ENCODE data around the gene PRDM8. TPM values are rescaled to one million over a fixed set of nuclear protein-coding genes. Genes with fewer than 3 reads are reported as not detected.
A peak's percentile ranks its signal among the peaks of the same experiment; 100 is the strongest.

Gene PRDM8
- total RNA-seq, 1 experiment from 2014 or later: not detected

DNA sequence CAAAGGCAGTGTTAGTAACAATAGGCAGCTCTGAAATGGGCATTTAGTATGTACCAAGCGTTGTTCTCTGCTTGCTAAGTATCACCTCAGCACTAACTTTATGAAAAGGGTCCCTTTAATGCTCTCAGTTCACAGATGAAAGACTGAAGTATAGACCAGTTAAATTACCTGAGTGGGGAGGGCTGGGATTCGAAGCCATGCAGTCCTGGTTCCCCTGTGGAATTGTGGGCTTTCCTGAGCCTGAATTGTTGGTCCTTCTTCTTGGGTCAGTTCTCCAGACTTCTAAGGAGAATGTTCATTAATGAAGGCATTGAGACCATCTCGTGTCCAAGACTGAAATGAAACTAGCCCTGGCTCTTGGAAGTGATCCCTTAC, 7.7 kb upstream of the PRDM8 start:
- ATAC-seq (no peak), DNase-seq (ENCODE audit: low spot score) (no peak)
- ChIA-PET CTCF (interaction anchor here (4.0 kb wide), 1 partner anchor 13 kb away, joined by 28 read pairs; no protein-coding TSS in a partner anchor), POLR2A (no interaction called here)
- Mint-ChIP-seq H3K27me3 (ENCODE audit: low read depth) (peaks cover 100% of the 10 kb centered on the region), H3K36me3 (peaks cover 2% of the 10 kb centered on the region; the same call in 1 of the 2 replicates), H3K4me3 (peak overlapping the region; percentile 59), H3K27ac (no peak overlapping the region), H3K4me1 (peaks cover 37% of the 10 kb centered on the region), H3K9me3 (no peaks in the 10 kb centered on the region)
- TF ChIP-seq, protein P1, sequence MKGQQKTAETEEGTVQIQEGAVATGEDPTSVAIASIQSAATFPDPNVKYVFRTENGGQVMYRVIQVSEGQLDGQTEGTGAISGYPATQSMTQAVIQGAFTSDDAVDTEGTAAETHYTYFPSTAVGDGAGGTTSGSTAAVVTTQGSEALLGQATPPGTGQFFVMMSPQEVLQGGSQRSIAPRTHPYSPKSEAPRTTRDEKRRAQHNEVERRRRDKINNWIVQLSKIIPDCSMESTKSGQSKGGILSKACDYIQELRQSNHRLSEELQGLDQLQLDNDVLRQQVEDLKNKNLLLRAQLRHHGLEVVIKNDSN (CRISPR knock-in tag; IDR thresholded peaks at IDR 0.05): no peak

DNA sequence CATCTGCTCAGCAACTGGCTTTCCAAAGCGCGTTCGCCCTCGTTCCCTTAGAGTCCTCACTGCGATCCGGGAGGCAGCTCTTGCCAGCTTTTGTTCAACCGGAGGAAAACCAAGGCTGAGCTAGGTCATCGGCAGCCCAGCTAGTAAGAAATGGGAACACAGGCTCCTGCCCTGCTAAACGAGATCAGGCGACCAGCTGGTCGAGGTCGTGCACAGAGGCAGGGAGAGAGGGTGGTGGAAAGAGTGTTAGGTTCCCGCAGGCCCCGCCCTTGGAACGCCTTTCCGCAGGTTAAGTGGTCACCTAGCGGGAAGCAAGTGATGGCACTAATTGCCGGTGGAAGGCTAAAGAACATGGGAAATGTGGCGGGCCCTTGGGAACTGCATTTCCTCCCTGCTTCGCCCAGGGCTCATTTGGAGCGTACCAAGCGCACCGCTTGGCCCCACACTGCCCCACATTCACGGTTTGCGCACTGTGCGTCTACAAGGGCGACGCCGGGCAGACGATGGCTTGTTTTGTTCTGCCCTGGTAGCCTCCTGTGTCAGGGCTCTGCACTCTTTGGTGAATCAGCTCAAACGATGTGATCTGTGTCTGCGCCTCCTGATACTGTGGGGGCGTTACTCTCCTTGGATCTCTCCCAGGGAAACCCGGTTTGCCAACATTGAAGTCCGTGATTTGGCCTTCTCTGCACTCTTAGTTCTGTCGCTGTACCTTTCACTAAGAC, 7.2 kb upstream of the PRDM8 start:
- peaks cover 35% of the 10 kb centered on the region for H3K4me1 Mint-ChIP-seq
- ChIA-PET CTCF (interaction anchor here (1.1 to 4.0 kb wide), 2 partner anchors 12 to 117 kb away, joined by 3 to 28 read pairs; partner anchors contain the start of gene ANTXR2), POLR2A (no interaction called here)
- no peaks in the 10 kb centered on the region for H3K9me3 Mint-ChIP-seq
- H3K27ac Mint-ChIP-seq: no peak overlapping the region
- DNase-seq (ENCODE audit: low spot score) (peak; percentile 76), ATAC-seq (peak; percentile 76)
- H3K27me3 Mint-ChIP-seq (ENCODE audit: low read depth): peaks cover 100% of the 10 kb centered on the region
- peaks cover 2% of the 10 kb centered on the region; the same call in 1 of the 2 replicates for H3K36me3 Mint-ChIP-seq
- peak overlapping the region; percentile 59 for H3K4me3 Mint-ChIP-seq
- TF ChIP-seq MYBL2 (CRISPR knock-in tag; IDR thresholded peaks at IDR 0.05): no peak
- TF ChIP-seq ZNF219 (CRISPR knock-in tag; IDR thresholded peaks at IDR 0.05; ENCODE audit: borderline replicate concordance): no peak
- no peak for TF ChIP-seq NR3C1 (CRISPR knock-in tag; conservative IDR thresholded peaks at IDR 0.05; ENCODE audit: low read depth)
- TF ChIP-seq, protein P2, sequence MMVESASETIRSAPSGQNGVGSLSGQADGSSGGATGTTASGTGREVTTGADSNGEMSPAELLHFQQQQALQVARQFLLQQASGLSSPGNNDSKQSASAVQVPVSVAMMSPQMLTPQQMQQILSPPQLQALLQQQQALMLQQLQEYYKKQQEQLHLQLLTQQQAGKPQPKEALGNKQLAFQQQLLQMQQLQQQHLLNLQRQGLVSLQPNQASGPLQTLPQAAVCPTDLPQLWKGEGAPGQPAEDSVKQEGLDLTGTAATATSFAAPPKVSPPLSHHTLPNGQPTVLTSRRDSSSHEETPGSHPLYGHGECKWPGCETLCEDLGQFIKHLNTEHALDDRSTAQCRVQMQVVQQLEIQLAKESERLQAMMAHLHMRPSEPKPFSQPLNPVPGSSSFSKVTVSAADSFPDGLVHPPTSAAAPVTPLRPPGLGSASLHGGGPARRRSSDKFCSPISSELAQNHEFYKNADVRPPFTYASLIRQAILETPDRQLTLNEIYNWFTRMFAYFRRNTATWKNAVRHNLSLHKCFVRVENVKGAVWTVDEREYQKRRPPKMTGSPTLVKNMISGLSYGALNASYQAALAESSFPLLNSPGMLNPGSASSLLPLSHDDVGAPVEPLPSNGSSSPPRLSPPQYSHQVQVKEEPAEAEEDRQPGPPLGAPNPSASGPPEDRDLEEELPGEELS (CRISPR knock-in tag; IDR thresholded peaks at IDR 0.05): no peak
- TF ChIP-seq SOX15 (CRISPR knock-in tag; IDR thresholded peaks at IDR 0.05): no peak
- TF ChIP-seq ZNF121 (CRISPR knock-in tag; IDR thresholded peaks at IDR 0.05): no peak
- TF ChIP-seq ZNF317 (CRISPR knock-in tag; IDR thresholded peaks at IDR 0.05; ENCODE audit: borderline replicate concordance, low read depth): no peak
- 0 out of 2 replicates have a peak, but pooled peaks have one; percentile 16 for TF ChIP-seq FOXK1 (CRISPR knock-in tag; IDR thresholded peaks at IDR 0.05)
- TF ChIP-seq, protein P3, sequence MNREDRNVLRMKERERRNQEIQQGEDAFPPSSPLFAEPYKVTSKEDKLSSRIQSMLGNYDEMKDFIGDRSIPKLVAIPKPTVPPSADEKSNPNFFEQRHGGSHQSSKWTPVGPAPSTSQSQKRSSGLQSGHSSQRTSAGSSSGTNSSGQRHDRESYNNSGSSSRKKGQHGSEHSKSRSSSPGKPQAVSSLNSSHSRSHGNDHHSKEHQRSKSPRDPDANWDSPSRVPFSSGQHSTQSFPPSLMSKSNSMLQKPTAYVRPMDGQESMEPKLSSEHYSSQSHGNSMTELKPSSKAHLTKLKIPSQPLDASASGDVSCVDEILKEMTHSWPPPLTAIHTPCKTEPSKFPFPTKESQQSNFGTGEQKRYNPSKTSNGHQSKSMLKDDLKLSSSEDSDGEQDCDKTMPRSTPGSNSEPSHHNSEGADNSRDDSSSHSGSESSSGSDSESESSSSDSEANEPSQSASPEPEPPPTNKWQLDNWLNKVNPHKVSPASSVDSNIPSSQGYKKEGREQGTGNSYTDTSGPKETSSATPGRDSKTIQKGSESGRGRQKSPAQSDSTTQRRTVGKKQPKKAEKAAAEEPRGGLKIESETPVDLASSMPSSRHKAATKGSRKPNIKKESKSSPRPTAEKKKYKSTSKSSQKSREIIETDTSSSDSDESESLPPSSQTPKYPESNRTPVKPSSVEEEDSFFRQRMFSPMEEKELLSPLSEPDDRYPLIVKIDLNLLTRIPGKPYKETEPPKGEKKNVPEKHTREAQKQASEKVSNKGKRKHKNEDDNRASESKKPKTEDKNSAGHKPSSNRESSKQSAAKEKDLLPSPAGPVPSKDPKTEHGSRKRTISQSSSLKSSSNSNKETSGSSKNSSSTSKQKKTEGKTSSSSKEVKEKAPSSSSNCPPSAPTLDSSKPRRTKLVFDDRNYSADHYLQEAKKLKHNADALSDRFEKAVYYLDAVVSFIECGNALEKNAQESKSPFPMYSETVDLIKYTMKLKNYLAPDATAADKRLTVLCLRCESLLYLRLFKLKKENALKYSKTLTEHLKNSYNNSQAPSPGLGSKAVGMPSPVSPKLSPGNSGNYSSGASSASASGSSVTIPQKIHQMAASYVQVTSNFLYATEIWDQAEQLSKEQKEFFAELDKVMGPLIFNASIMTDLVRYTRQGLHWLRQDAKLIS (CRISPR knock-in tag; IDR thresholded peaks at IDR 0.05; ENCODE audit: borderline replicate concordance): no peak
- 0 out of 2 replicates have a peak, but pooled peaks have one; percentile 39 for TF ChIP-seq ZNF232 (CRISPR knock-in tag; IDR thresholded peaks at IDR 0.05)
- TF ChIP-seq, protein P1 (CRISPR knock-in tag; IDR thresholded peaks at IDR 0.05): no peak
- TF ChIP-seq, protein P4, sequence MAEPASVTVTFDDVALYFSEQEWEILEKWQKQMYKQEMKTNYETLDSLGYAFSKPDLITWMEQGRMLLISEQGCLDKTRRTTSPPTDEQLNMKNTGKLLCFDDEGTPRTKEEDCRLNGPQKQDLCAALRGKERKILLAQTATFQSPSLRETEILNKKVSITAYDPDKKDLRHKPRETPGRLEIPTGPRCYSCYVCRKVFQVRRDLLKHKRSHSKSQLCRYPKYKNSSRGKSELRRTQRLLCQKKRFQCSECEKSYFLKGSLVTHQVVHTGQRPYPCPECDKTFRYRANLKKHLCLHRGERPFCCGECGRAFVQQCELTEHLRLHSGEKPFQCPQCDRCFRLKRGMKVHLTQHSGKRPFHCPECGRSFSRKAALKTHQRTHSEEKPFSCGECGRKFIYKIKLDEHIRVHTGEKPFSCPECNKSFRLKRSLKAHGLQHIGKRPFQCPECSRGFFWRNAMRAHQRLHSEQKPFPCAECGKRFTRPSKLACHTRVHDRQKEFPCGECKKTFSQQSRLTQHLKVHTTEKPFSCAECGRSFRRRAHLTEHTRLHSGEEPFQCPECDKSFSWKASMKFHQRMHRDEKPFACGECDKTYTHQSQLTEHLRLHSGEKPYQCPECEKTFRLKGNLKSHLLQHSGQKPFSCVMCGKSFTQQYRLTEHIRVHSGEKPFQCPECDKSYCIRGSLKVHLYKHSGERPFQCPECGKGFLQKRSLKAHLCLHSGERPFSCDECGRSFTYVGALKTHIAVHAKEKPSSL (CRISPR knock-in tag; conservative IDR thresholded peaks at IDR 0.05): no peak
- 0 out of 2 replicates have a peak, but pooled peaks have one; percentile 21 for TF ChIP-seq SMAD3 (CRISPR knock-in tag; IDR thresholded peaks at IDR 0.05; ENCODE audit: borderline replicate concordance)
- TF ChIP-seq JUN (CRISPR knock-in tag; IDR thresholded peaks at IDR 0.05): no peak
- no peak for TF ChIP-seq ZNF138 (CRISPR knock-in tag; conservative IDR thresholded peaks at IDR 0.05)
- TF ChIP-seq ELF4 (CRISPR knock-in tag; IDR thresholded peaks at IDR 0.05; ENCODE audit: low read depth): no peak
- TF ChIP-seq, protein P5, sequence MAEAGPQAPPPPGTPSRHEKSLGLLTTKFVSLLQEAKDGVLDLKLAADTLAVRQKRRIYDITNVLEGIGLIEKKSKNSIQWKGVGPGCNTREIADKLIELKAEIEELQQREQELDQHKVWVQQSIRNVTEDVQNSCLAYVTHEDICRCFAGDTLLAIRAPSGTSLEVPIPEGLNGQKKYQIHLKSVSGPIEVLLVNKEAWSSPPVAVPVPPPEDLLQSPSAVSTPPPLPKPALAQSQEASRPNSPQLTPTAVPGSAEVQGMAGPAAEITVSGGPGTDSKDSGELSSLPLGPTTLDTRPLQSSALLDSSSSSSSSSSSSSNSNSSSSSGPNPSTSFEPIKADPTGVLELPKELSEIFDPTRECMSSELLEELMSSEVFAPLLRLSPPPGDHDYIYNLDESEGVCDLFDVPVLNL (CRISPR knock-in tag; IDR thresholded peaks at IDR 0.05; ENCODE audit: borderline replicate concordance, low read depth): no peak
- TF ChIP-seq SP1 (CRISPR knock-in tag; conservative IDR thresholded peaks at IDR 0.05): no peak
- no peak for TF ChIP-seq IRF2 (CRISPR knock-in tag; IDR thresholded peaks at IDR 0.05; ENCODE audit: borderline replicate concordance, low read depth)
